ENCODE results near the gene CSNK2B. TPM values are rescaled to one million over a fixed set of nuclear protein-coding genes. Genes with fewer than 3 reads are reported as not detected.

CSNK2B gene
- total RNA-seq, 2 experiments from 2014 or later = 239 to 346 TPM

DNA sequence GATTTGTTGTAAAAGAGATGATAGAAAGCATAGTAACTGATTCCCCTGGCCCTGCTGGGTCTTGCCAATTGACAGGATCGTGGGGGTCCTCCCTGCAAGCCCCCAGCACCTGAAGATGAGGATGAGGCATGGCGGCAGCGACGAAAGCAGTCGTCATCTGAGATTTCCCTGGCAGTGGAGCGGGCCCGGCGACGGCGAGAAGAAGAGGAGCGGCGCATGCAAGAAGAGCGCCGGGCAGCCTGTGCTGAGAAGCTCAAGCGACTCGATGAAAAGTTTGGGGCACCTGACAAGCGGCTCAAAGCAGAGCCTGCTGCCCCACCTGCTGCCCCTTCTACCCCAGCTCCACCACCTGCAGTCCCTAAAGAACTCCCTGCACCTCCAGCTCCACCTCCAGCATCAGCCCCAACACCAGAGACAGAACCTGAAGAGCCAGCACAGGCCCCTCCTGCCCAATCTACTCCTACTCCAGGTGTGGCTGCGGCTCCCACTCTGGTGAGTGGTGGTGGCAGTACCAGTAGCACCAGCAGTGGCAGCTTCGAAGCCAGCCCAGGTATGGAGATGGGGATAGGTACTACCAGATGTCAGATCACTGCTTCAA lies 38.1 kb upstream of the CSNK2B start:
- ATAC-seq (no peak), DNase-seq (no peak)
- ChIA-PET POLR2A (interaction anchor here (0.6 to 5.1 kb wide), 2 partner anchors 11 to 24 kb away, joined by 3 to 29 read pairs; no protein-coding TSS in a partner anchor), CTCF (interaction anchor here (1.4 kb wide), 2 partner anchors 12 to 163 kb away, joined by 3 read pairs; no protein-coding TSS in a partner anchor)
- peaks cover 2% of the 10 kb centered on the region for H3K4me1 Mint-ChIP-seq
- intact Hi-C loops (cut with DNase I, micrococcal nuclease) = no loop called here
- no peaks in the 10 kb centered on the region for H3K9me3 Mint-ChIP-seq (ENCODE audit: low read depth)
- H3K4me3 Mint-ChIP-seq = no peak overlapping the region
- peaks cover 84% of the 10 kb centered on the region for H3K36me3 Mint-ChIP-seq (ENCODE audit: low read depth)
- H3K27ac Mint-ChIP-seq = no peak overlapping the region
- no peaks in the 10 kb centered on the region for H3K27me3 Mint-ChIP-seq

DNA sequence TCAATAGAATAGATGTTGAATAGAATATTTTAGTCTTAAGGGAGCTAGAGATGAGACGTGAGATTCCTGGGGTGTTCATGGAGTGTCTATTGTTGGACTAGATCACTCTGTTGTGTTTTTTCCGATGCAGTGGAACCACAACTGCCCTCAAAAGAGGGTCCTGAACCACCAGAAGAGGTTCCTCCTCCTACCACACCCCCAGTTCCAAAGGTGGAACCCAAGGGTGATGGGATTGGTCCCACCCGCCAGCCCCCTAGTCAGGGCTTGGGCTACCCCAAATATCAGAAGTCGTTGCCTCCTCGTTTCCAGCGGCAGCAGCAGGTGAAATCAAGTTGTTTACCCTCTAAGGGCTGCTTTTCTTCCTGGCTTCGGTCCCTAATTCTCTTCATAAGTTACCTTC lies 36.9 kb upstream of the CSNK2B start:
- ChIA-PET POLR2A (interaction anchor here (5.1 kb wide), 1 partner anchor 10 kb away, joined by 29 read pairs; no protein-coding TSS in a partner anchor), CTCF (interaction anchor here (1.4 kb wide), 1 partner anchor 11 kb away, joined by 3 read pairs; no protein-coding TSS in a partner anchor)
- intact Hi-C loops (cut with DNase I, micrococcal nuclease) = no loop called here
- no peaks in the 10 kb centered on the region for H3K9me3 Mint-ChIP-seq (ENCODE audit: low read depth)
- H3K36me3 Mint-ChIP-seq (ENCODE audit: low read depth) = peaks cover 87% of the 10 kb centered on the region
- H3K27ac Mint-ChIP-seq = no peak overlapping the region
- DNase-seq = no peak
- ATAC-seq = no peak
- H3K4me1 Mint-ChIP-seq = no peaks in the 10 kb centered on the region
- H3K27me3 Mint-ChIP-seq = no peaks in the 10 kb centered on the region
- H3K4me3 Mint-ChIP-seq = no peak overlapping the region

DNA sequence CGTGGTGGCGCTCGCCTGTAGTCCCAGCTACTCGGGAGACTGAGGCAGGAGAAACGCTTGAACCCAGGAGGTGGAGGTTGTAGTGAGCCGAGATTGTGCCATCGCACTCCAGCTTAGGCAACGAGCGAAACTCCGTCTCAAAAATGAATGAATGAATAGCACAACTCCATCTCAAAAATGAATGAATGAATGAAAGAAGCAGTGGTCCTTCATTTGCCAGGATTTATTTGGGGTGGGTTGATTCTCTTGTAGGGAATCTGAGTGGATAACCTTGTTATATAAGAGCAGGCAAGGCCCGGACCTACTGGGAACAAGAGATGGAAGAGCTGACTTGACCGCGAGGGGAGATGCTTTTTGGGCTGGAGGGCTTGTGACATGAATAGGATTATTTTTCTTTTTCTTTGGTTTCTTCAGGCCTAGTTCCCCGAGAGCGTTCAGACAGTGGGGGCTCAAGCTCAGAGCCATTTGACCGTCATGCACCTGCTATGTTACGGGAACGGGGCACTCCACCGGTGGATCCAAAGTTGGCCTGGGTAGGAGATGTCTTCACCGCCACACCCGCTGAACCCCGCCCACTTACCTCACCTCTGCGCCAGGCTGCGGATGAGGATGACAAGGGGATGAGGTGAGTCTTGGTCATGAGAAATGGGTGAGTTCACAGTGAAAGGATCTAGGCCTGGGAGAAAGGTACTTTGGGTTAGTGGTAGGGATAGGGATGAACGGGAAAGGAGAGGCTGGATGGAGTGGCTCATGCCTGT lies 35.5 kb upstream of the CSNK2B start:
- no peaks in the 10 kb centered on the region for H3K9me3 Mint-ChIP-seq (ENCODE audit: low read depth)
- no peaks in the 10 kb centered on the region for H3K4me1 Mint-ChIP-seq
- CTCF ChIA-PET = interaction anchor here (0.7 kb wide), 1 partner anchor 24 kb away, joined by 3 read pairs; no protein-coding TSS in a partner anchor
- POLR2A ChIA-PET = interaction anchor here (5.1 kb wide), 1 partner anchor 9 kb away, joined by 29 read pairs; no protein-coding TSS in a partner anchor
- no peak overlapping the region for H3K4me3 Mint-ChIP-seq
- DNase-seq (no peak), ATAC-seq (no peak)
- intact Hi-C loops (cut with DNase I, micrococcal nuclease) = no loop called here
- no peaks in the 10 kb centered on the region for H3K27me3 Mint-ChIP-seq
- H3K27ac Mint-ChIP-seq = peak overlapping the region; percentile 7
- H3K36me3 Mint-ChIP-seq (ENCODE audit: low read depth) = peaks cover 83% of the 10 kb centered on the region

DNA sequence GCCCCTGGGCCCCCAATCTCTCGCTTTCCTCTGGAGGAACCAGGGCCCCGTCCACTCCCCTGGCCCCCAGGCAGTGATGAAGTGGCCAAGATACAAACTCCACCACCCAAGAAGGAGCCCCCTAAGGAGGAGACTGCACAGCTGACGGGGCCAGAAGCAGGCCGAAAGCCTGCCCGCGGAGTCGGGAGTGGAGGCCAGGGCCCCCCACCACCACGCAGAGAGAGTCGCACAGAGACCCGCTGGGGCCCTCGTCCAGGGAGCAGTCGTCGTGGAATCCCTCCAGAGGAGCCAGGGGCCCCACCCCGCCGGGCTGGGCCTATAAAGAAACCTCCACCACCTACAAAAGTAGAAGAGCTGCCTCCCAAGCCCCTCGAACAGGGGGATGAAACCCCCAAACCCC lies 34.7 kb upstream of the CSNK2B start:
- Mint-ChIP-seq H3K36me3 (ENCODE audit: low read depth) (peaks cover 81% of the 10 kb centered on the region), H3K27ac (no peak overlapping the region), H3K27me3 (no peaks in the 10 kb centered on the region), H3K9me3 (ENCODE audit: low read depth) (no peaks in the 10 kb centered on the region), H3K4me3 (no peak overlapping the region), H3K4me1 (no peaks in the 10 kb centered on the region)
- no peak for DNase-seq
- ChIA-PET POLR2A (no interaction called here), CTCF (no interaction called here)
- intact Hi-C loops (cut with DNase I, micrococcal nuclease) = no loop called here
- ATAC-seq = no peak

- DNase-seq (no peak), ATAC-seq (no peak)
- Mint-ChIP-seq H3K27me3 (no peaks in the 10 kb centered on the region), H3K4me3 (no peak overlapping the region), H3K4me1 (no peaks in the 10 kb centered on the region), H3K36me3 (ENCODE audit: low read depth) (peaks cover 81% of the 10 kb centered on the region), H3K9me3 (ENCODE audit: low read depth) (no peaks in the 10 kb centered on the region), H3K27ac (no peak overlapping the region)
- ChIA-PET POLR2A (no interaction called here), CTCF (no interaction called here)
- intact Hi-C loops (cut with DNase I, micrococcal nuclease) = no loop called here
These were observed 34.1 kb upstream of the CSNK2B start for GRCh38 chr6:31631681-31632278.

- ChIA-PET CTCF (interaction anchor here (0.6 kb wide), 1 partner anchor 116 kb away, joined by 4 read pairs; no protein-coding TSS in a partner anchor), POLR2A (no interaction called here)
- Mint-ChIP-seq H3K27me3 (no peaks in the 10 kb centered on the region), H3K4me1 (no peaks in the 10 kb centered on the region), H3K4me3 (no peak overlapping the region), H3K36me3 (ENCODE audit: low read depth) (peaks cover 81% of the 10 kb centered on the region), H3K27ac (no peak overlapping the region), H3K9me3 (ENCODE audit: low read depth) (no peaks in the 10 kb centered on the region)
- DNase-seq (no peak), ATAC-seq (no peak)
- intact Hi-C loops (cut with DNase I, micrococcal nuclease) = no loop called here
These were observed 33.5 kb upstream of the CSNK2B start for GRCh38 chr6:31632279-31632946.

- ChIA-PET CTCF (no interaction called here), POLR2A (interaction anchor here (1.4 to 1.5 kb wide), 2 partner anchors 8 to 11 kb away, joined by 3 to 7 read pairs; no protein-coding TSS in a partner anchor)
These were observed 32.4 kb upstream of the CSNK2B start for GRCh38 chr6:31633447-31633846.

DNA sequence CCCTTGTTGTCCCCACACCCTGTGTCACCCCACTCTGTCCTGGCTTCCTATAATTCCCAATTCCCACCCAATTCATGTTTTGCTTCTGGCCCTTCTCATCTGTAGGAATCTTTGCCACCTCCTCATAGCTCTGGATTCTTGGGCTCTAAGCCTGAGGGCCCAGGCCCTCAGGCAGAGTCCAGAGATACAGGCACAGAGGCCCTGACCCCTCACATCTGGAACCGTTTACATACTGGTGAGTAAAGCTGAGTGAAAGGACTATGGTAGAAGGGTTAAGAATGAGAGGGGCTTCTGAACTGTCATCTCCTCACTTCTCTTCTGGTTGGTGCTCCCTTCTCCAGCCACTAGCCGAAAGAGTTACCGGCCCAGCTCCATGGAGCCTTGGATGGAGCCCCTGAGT lies 31.7 kb upstream of the CSNK2B start:
- peaks cover 78% of the 10 kb centered on the region for H3K36me3 Mint-ChIP-seq (ENCODE audit: low read depth)
- no peaks in the 10 kb centered on the region for H3K27me3 Mint-ChIP-seq
- POLR2A ChIA-PET = interaction anchor here (1.4 to 1.5 kb wide), 2 partner anchors 8 to 11 kb away, joined by 3 to 7 read pairs; no protein-coding TSS in a partner anchor
- DNase-seq (no peak), ATAC-seq (no peak)
- no peak overlapping the region for H3K4me3 Mint-ChIP-seq
- intact Hi-C loops (cut with DNase I, micrococcal nuclease) = no loop called here
- no peaks in the 10 kb centered on the region for H3K9me3 Mint-ChIP-seq (ENCODE audit: low read depth)
- peak overlapping the region; percentile 56 for H3K27ac Mint-ChIP-seq
- CTCF ChIA-PET = interaction anchor here (0.8 kb wide), 1 partner anchor 242 kb away, joined by 3 read pairs; no protein-coding TSS in a partner anchor
- no peaks in the 10 kb centered on the region for H3K4me1 Mint-ChIP-seq

More at GRCh38 chr6:31633447-31633846, 32.4 kb upstream of the CSNK2B start:
- H3K4me3 Mint-ChIP-seq = no peak overlapping the region
- H3K27ac Mint-ChIP-seq = no peak overlapping the region
- H3K36me3 Mint-ChIP-seq (ENCODE audit: low read depth) = peaks cover 77% of the 10 kb centered on the region
- ATAC-seq = no peak
- no peak for DNase-seq
- no peaks in the 10 kb centered on the region for H3K27me3 Mint-ChIP-seq
- intact Hi-C loops (cut with DNase I, micrococcal nuclease) = no loop called here
- no peaks in the 10 kb centered on the region for H3K4me1 Mint-ChIP-seq
- H3K9me3 Mint-ChIP-seq (ENCODE audit: low read depth) = no peaks in the 10 kb centered on the region

DNA sequence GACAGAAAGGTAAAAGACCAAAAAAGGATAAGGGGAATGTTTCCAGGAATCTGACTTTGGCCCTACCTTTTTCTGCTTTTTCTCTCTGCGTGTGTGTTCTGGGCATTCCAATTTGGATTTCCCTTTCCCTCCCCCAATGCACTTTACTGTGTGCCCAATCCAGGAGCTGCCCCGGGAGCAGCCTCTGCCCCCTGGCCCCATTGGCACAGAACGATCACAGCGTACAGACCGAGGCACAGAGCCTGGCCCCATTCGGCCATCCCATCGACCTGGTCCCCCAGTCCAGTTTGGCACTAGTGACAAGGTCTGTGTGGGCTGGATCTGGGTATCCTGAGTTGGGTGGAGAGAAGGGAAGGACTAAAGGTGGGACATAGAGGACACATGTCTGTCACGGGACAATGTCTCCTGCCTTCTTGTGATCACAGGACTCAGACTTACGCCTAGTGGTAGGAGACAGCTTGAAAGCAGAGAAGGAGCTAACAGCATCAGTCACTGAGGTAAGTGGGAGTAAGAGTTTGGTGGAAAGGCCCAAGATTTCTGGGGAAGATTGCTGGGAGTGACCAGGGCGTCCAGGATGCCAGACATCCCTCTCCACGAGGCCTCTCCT lies 30.8 kb upstream of the CSNK2B start:
- Mint-ChIP-seq H3K4me3 (no peak overlapping the region), H3K36me3 (ENCODE audit: low read depth) (peaks cover 74% of the 10 kb centered on the region), H3K4me1 (peaks cover 7% of the 10 kb centered on the region), H3K27me3 (no peaks in the 10 kb centered on the region), H3K9me3 (ENCODE audit: low read depth) (no peaks in the 10 kb centered on the region), H3K27ac (peak overlapping the region; percentile 17)
- CTCF ChIA-PET = no interaction called here
- intact Hi-C loops (cut with DNase I, micrococcal nuclease) = no loop called here
- DNase-seq = no peak
- ATAC-seq = no peak
- POLR2A ChIA-PET = interaction anchor here (0.7 to 1.5 kb wide), 5 partner anchors 8 to 12 kb away, joined by 3 to 7 read pairs (median 3); no protein-coding TSS in a partner anchor

GRCh38 chr6:31636698-31637596 lies 28.9 kb upstream of the CSNK2B start:
- H3K36me3 Mint-ChIP-seq (ENCODE audit: low read depth) = peaks cover 68% of the 10 kb centered on the region
- H3K4me1 Mint-ChIP-seq = peaks cover 7% of the 10 kb centered on the region
- no peaks in the 10 kb centered on the region for H3K27me3 Mint-ChIP-seq
- CTCF ChIA-PET = no interaction called here
- no peak for ATAC-seq
- no peak for DNase-seq
- H3K27ac Mint-ChIP-seq = peak overlapping the region; percentile 61
- intact Hi-C loops (cut with DNase I, micrococcal nuclease) = no loop called here
- POLR2A ChIA-PET = interaction anchor here (0.6 to 3.6 kb wide), 4 partner anchors 9 to 101 kb away, joined by 3 to 29 read pairs (median 8); no protein-coding TSS in a partner anchor
- no peaks in the 10 kb centered on the region for H3K9me3 Mint-ChIP-seq (ENCODE audit: low read depth)
- H3K4me3 Mint-ChIP-seq = no peak overlapping the region

Data from activated CD4-positive, alpha-beta T cell treated with anti-CD3 and anti-CD28 coated beads for 36 hours (primary cell).